Hepatocyte (in vitro differentiated cells): ENCODE measurements around the gene HMGXB3. TPM values are rescaled to one million over a fixed set of nuclear protein-coding genes. Genes with fewer than 3 reads are reported as not detected.

ENCODE experiments used
- DNase-seq: peaks from one replicate; pipeline ENCODE4 v3.0.0-alpha.2; 2016; ENCODE audit warnings: low spot score
- H2AFZ ChIP-seq: fragments of 200-600 bp; sonication (generic); 2 replicates; pipeline ENCODE4 v1.6.0; 2016; ENCODE audit warnings: antibody characterized with exemption, mild to moderate bottlenecking
- H3K27ac ChIP-seq: fragments of 200-600 bp; sonication (generic); 2 replicates; pipeline ENCODE4 v1.5.1; 2016; ENCODE audit warnings: mild to moderate bottlenecking
- H3K27me3 ChIP-seq: fragments of 200-600 bp; sonication (generic); 2 replicates; pipeline ENCODE4 v1.6.1; 2016
- H3K36me3 ChIP-seq: fragments of 200-600 bp; sonication (generic); replicated peaks from 2 replicates; pipeline ENCODE4 v1.5.1; 2016; ENCODE audit warnings: low read depth; ENCODE audit not compliant: insufficient read depth
- H3K4me1 ChIP-seq: fragments of 200-600 bp; sonication (generic); 2 replicates; pipeline ENCODE4 v1.5.1; 2016; ENCODE audit warnings: mild to moderate bottlenecking, moderate library complexity; ENCODE audit not compliant: insufficient read depth
- H3K4me2 ChIP-seq: fragments of 200-600 bp; sonication (generic); 2 replicates; pipeline ENCODE4 v1.6.0; 2016
- H3K4me3 ChIP-seq: fragments of 200-600 bp; sonication (generic); 2 replicates; pipeline ENCODE4 v1.5.1; 2016; ENCODE audit warnings: mild to moderate bottlenecking
- H3K79me2 ChIP-seq: fragments of 200-600 bp; sonication (generic); 2 replicates; pipeline ENCODE4 v1.6.0; 2017; ENCODE audit warnings: mild to moderate bottlenecking
- H3K9me2 ChIP-seq: fragments of 200-600 bp; sonication (generic); replicated peaks from 2 replicates; pipeline ENCODE4 v1.6.0; 2017; ENCODE audit warnings: mild to moderate bottlenecking; ENCODE audit not compliant: insufficient read depth
- H3K9me3 ChIP-seq: fragments of 200-600 bp; sonication (generic); 2 replicates; pipeline ENCODE4 v1.5.1; 2016; ENCODE audit warnings: low read depth, mild to moderate bottlenecking
- H4K20me1 ChIP-seq: fragments of 200-600 bp; sonication (generic); 2 replicates; pipeline ENCODE4 v1.6.0; 2016; ENCODE audit warnings: mild to moderate bottlenecking; ENCODE audit not compliant: insufficient read depth, poor library complexity, severe bottlenecking
- EZH2 ChIP-seq: fragments of 200-600 bp; sonication (generic); IDR thresholded peaks from 2 replicates; pipeline ENCODE4 v1.6.1; 2016; ENCODE audit warnings: antibody characterized with exemption, mild to moderate bottlenecking, borderline replicate concordance
- EZH2phosphoT487 ChIP-seq: fragments of 200-600 bp; sonication (generic); IDR thresholded peaks from one replicate; pipeline ENCODE4 v1.6.1; 2018; ENCODE audit warnings: antibody characterized with exemption, mild to moderate bottlenecking, low read depth, moderate library complexity; ENCODE audit not compliant: unreplicated experiment, severe bottlenecking
- WGBS: methylation state at CpG from one replicate; pipeline ENCODE4 v1.1.6; 2016; ENCODE audit warnings: low lambda C conversion rate; ENCODE audit errors: missing lambda C conversion rate; 5-methylcytosine and 5-hydroxymethylcytosine counted together
- polyA plus RNA-seq: library from polyadenylated mRNA; unstranded; fragments of >200 nt; fragmentation: Nextera tagmentation; extraction: Ambion mirVana; gene quantifications from 2 replicates; pipeline ENCODE4 v1.2.1, GENCODE V29; 2016
- total RNA-seq: library from RNA; depleted of rRNA; stranded (reverse); fragments of >200 nt; gene quantifications from 2 replicates; pipeline ENCODE4 v1.2.3, GENCODE V29; 2014
- TF ChIP-seq, protein P1 (sequence below): fragments of 200-600 bp; sonication (generic); IDR thresholded peaks from 2 replicates; pipeline ENCODE4 v1.5.1; 2016; ENCODE audit warnings: antibody characterized with exemption, mild to moderate bottlenecking; ENCODE audit not compliant: poor library complexity

HMGXB3 gene
- total and polyA plus RNA-seq, 2 experiments from 2014 or later: 24.6 to 47.5 TPM

DNA sequence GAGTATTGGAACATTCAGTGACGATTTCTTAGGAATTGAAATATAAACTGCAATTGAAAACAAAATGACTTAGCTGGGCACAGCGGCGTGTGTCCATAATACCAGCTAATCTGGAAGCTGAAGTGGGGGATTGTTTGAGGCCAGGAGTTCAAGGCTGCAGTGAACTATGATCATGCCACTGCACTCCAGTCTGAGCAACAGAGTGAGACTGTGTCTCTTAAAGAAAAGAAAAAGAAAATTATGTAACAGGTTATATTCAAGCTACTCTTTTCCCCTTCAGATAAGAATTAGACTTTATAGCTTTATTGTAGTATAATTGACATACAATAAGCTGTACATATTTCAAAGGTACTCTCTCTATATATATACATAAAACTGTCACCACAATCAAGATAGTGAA lies 33.6 kb upstream of the HMGXB3 start:
- peaks cover 92% of the 10 kb centered on the region for H3K79me2 ChIP-seq
- DNase-seq: no peak
- TF ChIP-seq EZH2 (no peak), EZH2phosphoT487 (no peak)
- TF ChIP-seq, protein P1, sequence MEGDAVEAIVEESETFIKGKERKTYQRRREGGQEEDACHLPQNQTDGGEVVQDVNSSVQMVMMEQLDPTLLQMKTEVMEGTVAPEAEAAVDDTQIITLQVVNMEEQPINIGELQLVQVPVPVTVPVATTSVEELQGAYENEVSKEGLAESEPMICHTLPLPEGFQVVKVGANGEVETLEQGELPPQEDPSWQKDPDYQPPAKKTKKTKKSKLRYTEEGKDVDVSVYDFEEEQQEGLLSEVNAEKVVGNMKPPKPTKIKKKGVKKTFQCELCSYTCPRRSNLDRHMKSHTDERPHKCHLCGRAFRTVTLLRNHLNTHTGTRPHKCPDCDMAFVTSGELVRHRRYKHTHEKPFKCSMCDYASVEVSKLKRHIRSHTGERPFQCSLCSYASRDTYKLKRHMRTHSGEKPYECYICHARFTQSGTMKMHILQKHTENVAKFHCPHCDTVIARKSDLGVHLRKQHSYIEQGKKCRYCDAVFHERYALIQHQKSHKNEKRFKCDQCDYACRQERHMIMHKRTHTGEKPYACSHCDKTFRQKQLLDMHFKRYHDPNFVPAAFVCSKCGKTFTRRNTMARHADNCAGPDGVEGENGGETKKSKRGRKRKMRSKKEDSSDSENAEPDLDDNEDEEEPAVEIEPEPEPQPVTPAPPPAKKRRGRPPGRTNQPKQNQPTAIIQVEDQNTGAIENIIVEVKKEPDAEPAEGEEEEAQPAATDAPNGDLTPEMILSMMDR: no peak

DNA sequence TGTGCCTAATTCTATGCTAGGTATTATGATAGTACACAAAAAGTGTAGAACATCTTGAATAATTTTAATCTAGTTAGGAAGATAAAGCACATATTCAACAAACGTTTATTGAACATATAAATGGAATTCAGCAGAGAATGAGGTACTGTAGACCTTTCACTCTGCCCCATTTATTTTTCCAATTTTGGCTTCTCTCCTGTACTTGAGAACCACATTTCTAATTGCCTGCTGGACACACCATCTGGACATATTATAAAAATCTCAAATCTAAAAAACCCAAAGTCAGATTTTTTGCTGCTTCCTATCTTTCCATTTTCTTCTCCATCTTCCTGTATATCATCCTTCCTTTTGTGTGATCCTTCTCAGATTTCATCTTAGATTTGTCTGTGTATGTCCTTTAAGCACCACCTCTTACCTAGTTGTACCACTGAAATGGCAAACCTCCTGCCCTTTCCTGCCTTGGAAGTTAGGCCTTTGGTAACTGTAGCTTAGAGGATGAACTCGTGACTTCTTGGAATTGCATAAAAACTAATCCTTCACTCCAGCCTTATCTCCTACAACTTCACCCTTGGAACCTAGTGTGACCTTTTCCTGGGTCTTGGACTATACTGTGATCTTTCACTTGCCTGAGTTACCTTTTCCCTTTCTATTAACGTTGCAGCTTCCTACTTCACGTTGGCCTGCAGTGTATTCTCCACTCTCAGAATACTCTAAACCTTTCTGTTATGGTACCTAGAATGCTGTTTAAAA lies 31.2 kb upstream of the HMGXB3 start:
- WGBS: 77% methylated on average over 4 of the region's 4 CpGs
- TF ChIP-seq EZH2 (no peak), EZH2phosphoT487 (no peak)
- TF ChIP-seq, protein P1: no peak
- no peak overlapping the region for H3K4me3 ChIP-seq

More for the DNA sequence above, 33.6 kb upstream of the HMGXB3 start:
- Histone ChIP-seq H3K9me2 (no peaks in the 10 kb centered on the region), H3K9me3 (no peaks in the 10 kb centered on the region), H2AFZ (no peak overlapping the region), H3K27me3 (no peaks in the 10 kb centered on the region), H3K4me2 (peak overlapping the region; percentile 51), H3K27ac (no peak overlapping the region), H4K20me1 (peaks cover 21% of the 10 kb centered on the region), H3K36me3 (no peaks in the 10 kb centered on the region), H3K4me1 (peaks cover 8% of the 10 kb centered on the region), H3K4me3 (no peak overlapping the region)
- WGBS: 59% methylated on average over 3 of the region's 3 CpGs

GRCh38 chr5:149975409-149975808 lies 25.1 kb upstream of the HMGXB3 start:
- Histone ChIP-seq H3K27ac (peak overlapping the region; percentile 33), H3K79me2 (peaks cover 84% of the 10 kb centered on the region), H3K27me3 (no peaks in the 10 kb centered on the region), H3K36me3 (peaks cover 3% of the 10 kb centered on the region), H3K4me2 (no peak overlapping the region), H4K20me1 (peaks cover 16% of the 10 kb centered on the region), H3K4me3 (no peak overlapping the region), H3K9me3 (no peaks in the 10 kb centered on the region), H3K9me2 (no peaks in the 10 kb centered on the region), H3K4me1 (peaks cover 12% of the 10 kb centered on the region), H2AFZ (no peak overlapping the region)
- TF ChIP-seq EZH2phosphoT487 (no peak), EZH2 (no peak)
- TF ChIP-seq, protein P1: no peak
- no peak for DNase-seq
- 61% methylated on average over 2 of the region's 2 CpGs for WGBS

More for the DNA sequence above, 31.2 kb upstream of the HMGXB3 start:
- H3K36me3 ChIP-seq: no peaks in the 10 kb centered on the region
- no peak for DNase-seq
- H3K9me3 ChIP-seq: no peaks in the 10 kb centered on the region
- H2AFZ ChIP-seq: no peak overlapping the region
- peaks cover 8% of the 10 kb centered on the region for H3K4me1 ChIP-seq
- peaks cover 21% of the 10 kb centered on the region for H4K20me1 ChIP-seq
- H3K9me2 ChIP-seq: no peaks in the 10 kb centered on the region
- peaks cover 95% of the 10 kb centered on the region for H3K79me2 ChIP-seq
- no peak overlapping the region for H3K27ac ChIP-seq
- no peaks in the 10 kb centered on the region for H3K27me3 ChIP-seq
- no peak overlapping the region for H3K4me2 ChIP-seq
